HG02870 (cell line): ENCODE results near the gene PARP11.

Experiments used
- ATAC-seq: cut with Tn5 transposase; IDR thresholded peaks from one replicate; pipeline ENCODE4 v1.9.1; 2021; ENCODE audit warnings: mild to moderate bottlenecking, moderate library complexity; ENCODE audit not compliant: unreplicated experiment

The PARP11 gene

GRCh38 chr12:3872800-3873636 is at the start of gene PARP11:
Gene PARP11 (minus strand): TSS chr12:3873399. CDS start chr12:3873229, 170 bp downstream.
- ATAC-seq = peak; percentile 96

GRCh38 chr12:3922033-3922432 is 48.8 kb upstream of the PARP11 start:
- ATAC-seq = no peak

- ATAC-seq = no peak
Observed at GRCh38 chr12:3921526-3921925, 48.3 kb upstream of the PARP11 start.

GRCh38 chr12:3921151-3921471 is 47.9 kb upstream of the PARP11 start:
- ATAC-seq = no peak

- ATAC-seq = no peak
Observed at GRCh38 chr12:3920351-3921150, 47.4 kb upstream of the PARP11 start.

- no peak for ATAC-seq
Observed at GRCh38 chr12:3913278-3913677, 40.1 kb upstream of the PARP11 start.

GRCh38 chr12:3912863-3913262 is 39.7 kb upstream of the PARP11 start:
- ATAC-seq = no peak

- ATAC-seq = no peak
Observed at GRCh38 chr12:3911409-3911808, 38.2 kb upstream of the PARP11 start.

- no peak for ATAC-seq
Observed at GRCh38 chr12:3905664-3906063, 32.5 kb upstream of the PARP11 start.

- no peak for ATAC-seq
Observed at GRCh38 chr12:3904999-3905398, 31.8 kb upstream of the PARP11 start.

- no peak for ATAC-seq
Observed at GRCh38 chr12:3902921-3903320, 29.7 kb upstream of the PARP11 start.

- no peak for ATAC-seq
Observed at GRCh38 chr12:3901116-3901515, 27.9 kb upstream of the PARP11 start.

GRCh38 chr12:3898756-3899155 is 25.6 kb upstream of the PARP11 start:
- no peak for ATAC-seq

GRCh38 chr12:3897371-3897971 is 24.3 kb upstream of the PARP11 start:
- no peak for ATAC-seq

GRCh38 chr12:3896801-3897351 is 23.7 kb upstream of the PARP11 start:
- no peak for ATAC-seq

- no peak for ATAC-seq
Observed at GRCh38 chr12:3896356-3896755, 23.2 kb upstream of the PARP11 start.

- ATAC-seq = no peak
Observed at GRCh38 chr12:3892631-3893030, 19.4 kb upstream of the PARP11 start.

GRCh38 chr12:3891201-3891600 is 18.0 kb upstream of the PARP11 start:
- ATAC-seq = no peak

- ATAC-seq = no peak
Observed at GRCh38 chr12:3888659-3889058, 15.5 kb upstream of the PARP11 start.

GRCh38 chr12:3885277-3886094 is 12.3 kb upstream of the PARP11 start:
- ATAC-seq = no peak

GRCh38 chr12:3884671-3885070 is 11.5 kb upstream of the PARP11 start:
- no peak for ATAC-seq
